CD4-positive, CD25-positive, alpha-beta regulatory T cell (primary cell): ENCODE data around the gene YPEL2. TPM values are rescaled to one million over a fixed set of nuclear protein-coding genes. Genes with fewer than 3 reads are reported as not detected.

Experiments used
- ATAC-seq, 2 donors: fragments of 150-1000 bp; cut with Tn5 transposase; one replicate each; pipeline ENCODE4 v1.10.0; 2021; ENCODE audit warnings: low read depth in 2 of 2, moderate number of reproducible peaks in 2 of 2, moderate library complexity in 1 of 2
- DNase-seq, 3 donors: peaks; one replicate each; pipeline versions ENCODE4 v3.0.0 to v3.0.0-alpha.2; 2012 to 2022; ENCODE audit warnings: mixed read lengths in 1 of 3
- H3K27ac ChIP-seq: one replicate; pipeline ENCODE4 v1.7.0; 2013; ENCODE audit warnings: mild to moderate bottlenecking, low read length; ENCODE audit not compliant: insufficient read depth, poor library complexity, severe bottlenecking
- H3K27me3 ChIP-seq: one replicate; pipeline ENCODE4 v1.7.0; 2013; ENCODE audit warnings: low read length; ENCODE audit not compliant: control insufficient read depth, insufficient read depth
- H3K36me3 ChIP-seq: one replicate; pipeline ENCODE4 v1.7.0; 2013; ENCODE audit warnings: mild to moderate bottlenecking, low read length, moderate library complexity; ENCODE audit not compliant: control insufficient read depth, insufficient read depth
- H3K4me1 ChIP-seq: 2 replicates; pipeline ENCODE4 v1.7.0; 2013; ENCODE audit warnings: mild to moderate bottlenecking, low read length; ENCODE audit not compliant: insufficient read depth, control insufficient read depth, poor library complexity, severe bottlenecking
- H3K4me3 ChIP-seq: one replicate; pipeline ENCODE4 v1.7.0; 2013; ENCODE audit warnings: low read depth, mild to moderate bottlenecking, low read length, moderate library complexity
- H3K9me3 ChIP-seq, 2 experiments: 1 replicate in 1 of 2; 2 replicates in 1 of 2; pipeline ENCODE4 v1.7.0; 2013; ENCODE audit warnings: low read length in 2 of 2, mild to moderate bottlenecking in 1 of 2, moderate library complexity in 1 of 2; ENCODE audit not compliant: control insufficient read depth in 2 of 2
- H3K27ac Mint-ChIP-seq, 3 donors: one replicate each; pipeline ENCODE4 v1.8.0; 2020 to 2022; ENCODE audit warnings: mild to moderate bottlenecking in 3 of 3, mixed read lengths in 3 of 3, moderate library complexity in 2 of 3
- H3K27me3 Mint-ChIP-seq: one replicate; pipeline ENCODE4 v1.8.0; 2022; ENCODE audit warnings: mild to moderate bottlenecking, mixed read lengths
- H3K36me3 Mint-ChIP-seq: one replicate; pipeline ENCODE4 v1.8.0; 2020; ENCODE audit warnings: mixed read lengths
- H3K4me1 Mint-ChIP-seq, 4 donors: one replicate each; pipeline ENCODE4 v1.8.0; 2020 to 2022; ENCODE audit warnings: mixed read lengths in 4 of 4, mild to moderate bottlenecking in 1 of 4
- H3K4me3 Mint-ChIP-seq, 4 donors: one replicate each; pipeline ENCODE4 v1.8.0; 2020 to 2022; ENCODE audit warnings: mild to moderate bottlenecking in 4 of 4, mixed read lengths in 4 of 4, moderate library complexity in 3 of 4
- H3K9me3 Mint-ChIP-seq, 7 donors: one replicate each; pipeline ENCODE4 v1.8.0; 2020 to 2022; ENCODE audit warnings: mixed read lengths in 7 of 7, mild to moderate bottlenecking in 3 of 7, moderate library complexity in 2 of 7
- polyA plus RNA-seq, 4 donors: library from polyadenylated mRNA; unstranded; fragments of 300-500 nt; fragmentation: Illumina TruSeq; gene quantifications; one replicate each; pipeline ENCODE4 v1.2.3, GENCODE V29; 2021
- total RNA-seq: library from RNA; stranded (reverse); gene quantifications from one replicate; pipeline ENCODE4 v1.2.3, GENCODE V29; 2022

Gene YPEL2
- total and polyA plus RNA-seq, 5 donors from 2014 or later, result 35.7 to 64.3 (median 44.8) TPM

GRCh38 chr17:59353936-59354755 lies 22.7 kb downstream of the YPEL2 start:
- Mint-ChIP-seq H3K9me3 (peaks cover 0 to 6% (median 0%) of the 10 kb centered on the region in 7 donors), H3K4me3 (peak overlapping the region in 3 of 4 donors; percentile 10 to 82 (median 53)), H3K4me1 (peaks cover 18 to 95% (median 74%) of the 10 kb centered on the region in 4 donors), H3K36me3 (peaks cover 50% of the 10 kb centered on the region), H3K27ac (peak overlapping the region; percentile 89 to 94 (median 91)), H3K27me3 (no peaks in the 10 kb centered on the region)
- H3K4me1 ChIP-seq, result peaks cover 61% of the 10 kb centered on the region
- peak overlapping the region; percentile 15 for H3K4me3 ChIP-seq
- peaks cover 5% of the 10 kb centered on the region in 2 experiments for H3K9me3 ChIP-seq
- no peaks in the 10 kb centered on the region for H3K27me3 ChIP-seq
- DNase-seq (no peak), ATAC-seq (no peak)
- peaks cover 40% of the 10 kb centered on the region for H3K36me3 ChIP-seq
- no peak overlapping the region for H3K27ac ChIP-seq

- no peak overlapping the region for H3K27ac ChIP-seq
- peaks cover 40% of the 10 kb centered on the region for H3K36me3 ChIP-seq
These were observed 23.7 kb downstream of the YPEL2 start for GRCh38 chr17:59355030-59355701.

DNA sequence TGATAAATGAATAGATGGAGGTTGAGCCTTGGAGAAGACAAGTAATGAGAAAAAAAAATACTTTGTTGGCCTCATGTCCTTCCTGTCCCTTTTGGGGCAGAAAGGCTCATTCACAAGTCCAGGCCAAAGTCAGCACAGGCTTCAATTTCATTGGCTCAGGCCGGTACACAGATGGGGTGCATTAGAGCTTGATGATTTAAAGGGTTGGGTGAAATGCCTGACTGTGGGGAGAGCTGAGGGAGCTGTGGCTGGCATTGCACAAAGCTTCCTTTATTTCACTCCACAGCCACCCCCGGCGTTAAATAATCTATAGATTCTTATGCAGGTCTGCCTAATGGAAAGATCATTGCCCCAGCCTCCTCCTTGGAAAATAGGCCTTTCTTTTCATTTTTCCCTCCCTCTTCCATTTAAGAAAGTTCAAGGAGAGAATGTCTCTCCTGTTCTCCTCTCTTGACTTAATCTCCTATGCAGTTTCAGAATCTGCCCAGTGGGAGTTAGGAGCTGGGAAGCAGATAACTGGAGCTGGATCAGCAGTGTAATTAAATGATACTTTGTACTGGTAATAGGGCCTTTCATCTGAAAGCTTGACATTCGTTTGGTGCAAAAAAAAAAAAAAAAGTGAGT lies 24.4 kb downstream of the YPEL2 start:
- Mint-ChIP-seq H3K27ac (peak overlapping the region; percentile 84 to 95 (median 86)), H3K36me3 (peaks cover 47% of the 10 kb centered on the region), H3K4me1 (peaks cover 23 to 97% (median 73%) of the 10 kb centered on the region in 4 donors), H3K4me3 (peak overlapping the region in 2 of 4 donors; percentile 9 to 17), H3K27me3 (no peaks in the 10 kb centered on the region), H3K9me3 (peaks cover 0 to 6% (median 0%) of the 10 kb centered on the region in 7 donors)
- Histone ChIP-seq H3K4me3 (no peak overlapping the region), H3K4me1 (peaks cover 78% of the 10 kb centered on the region), H3K27ac (peak overlapping the region; percentile 47), H3K9me3 (peaks cover 5% of the 10 kb centered on the region in 2 experiments), H3K36me3 (peaks cover 40% of the 10 kb centered on the region), H3K27me3 (no peaks in the 10 kb centered on the region)
- ATAC-seq (no peak), DNase-seq (no peak)

More at GRCh38 chr17:59355030-59355701, 23.7 kb downstream of the YPEL2 start:
- Mint-ChIP-seq H3K27me3 (no peaks in the 10 kb centered on the region), H3K27ac (peak overlapping the region; percentile 84 to 95 (median 86)), H3K9me3 (peaks cover 0 to 6% (median 0%) of the 10 kb centered on the region in 7 donors), H3K4me3 (peak overlapping the region in 2 of 4 donors; percentile 2 to 17), H3K4me1 (peaks cover 18 to 97% (median 73%) of the 10 kb centered on the region in 4 donors), H3K36me3 (peaks cover 47% of the 10 kb centered on the region)
- Histone ChIP-seq H3K4me1 (peaks cover 71% of the 10 kb centered on the region), H3K4me3 (no peak overlapping the region), H3K27me3 (no peaks in the 10 kb centered on the region), H3K9me3 (peaks cover 5% of the 10 kb centered on the region in 2 experiments)
- ATAC-seq (no peak), DNase-seq (no peak)

- Mint-ChIP-seq H3K4me1 (peaks cover 30 to 97% (median 74%) of the 10 kb centered on the region in 4 donors), H3K27me3 (no peaks in the 10 kb centered on the region), H3K27ac (peak overlapping the region; percentile 84 to 86 (median 84)), H3K9me3 (peaks cover 0 to 6% (median 0%) of the 10 kb centered on the region in 7 donors), H3K4me3 (peak overlapping the region in 1 of 4 donors; percentile 61), H3K36me3 (peaks cover 47% of the 10 kb centered on the region)
- peaks cover 40% of the 10 kb centered on the region for H3K36me3 ChIP-seq
- H3K9me3 ChIP-seq, result peaks cover 5% of the 10 kb centered on the region in 2 experiments
- ATAC-seq, result no peak
- H3K4me3 ChIP-seq, result peak overlapping the region; percentile 19
- H3K4me1 ChIP-seq, result peaks cover 83% of the 10 kb centered on the region
- DNase-seq, result no peak
- no peaks in the 10 kb centered on the region for H3K27me3 ChIP-seq
- peak overlapping the region; percentile 47 for H3K27ac ChIP-seq
These were observed 25.2 kb downstream of the YPEL2 start for GRCh38 chr17:59356543-59357218.

GRCh38 chr17:59357219-59357697 lies 25.8 kb downstream of the YPEL2 start:
- no peak for ATAC-seq
- no peak overlapping the region for H3K4me3 ChIP-seq
- H3K27ac ChIP-seq, result peak overlapping the region; percentile 56
- peaks cover 83% of the 10 kb centered on the region for H3K4me1 ChIP-seq
- H3K27me3 Mint-ChIP-seq, result no peaks in the 10 kb centered on the region
- peaks cover 5% of the 10 kb centered on the region in 2 experiments for H3K9me3 ChIP-seq
- peak overlapping the region; percentile 84 to 91 (median 84) for H3K27ac Mint-ChIP-seq
- H3K36me3 ChIP-seq, result peaks cover 40% of the 10 kb centered on the region
- peaks cover 0 to 6% (median 0%) of the 10 kb centered on the region in 7 donors for H3K9me3 Mint-ChIP-seq
- H3K4me3 Mint-ChIP-seq, result peak overlapping the region in 1 of 4 donors; percentile 61
- H3K4me1 Mint-ChIP-seq, result peaks cover 30 to 97% (median 75%) of the 10 kb centered on the region in 4 donors
- no peaks in the 10 kb centered on the region for H3K27me3 ChIP-seq
- peaks cover 47% of the 10 kb centered on the region for H3K36me3 Mint-ChIP-seq
- DNase-seq, result no peak

DNA sequence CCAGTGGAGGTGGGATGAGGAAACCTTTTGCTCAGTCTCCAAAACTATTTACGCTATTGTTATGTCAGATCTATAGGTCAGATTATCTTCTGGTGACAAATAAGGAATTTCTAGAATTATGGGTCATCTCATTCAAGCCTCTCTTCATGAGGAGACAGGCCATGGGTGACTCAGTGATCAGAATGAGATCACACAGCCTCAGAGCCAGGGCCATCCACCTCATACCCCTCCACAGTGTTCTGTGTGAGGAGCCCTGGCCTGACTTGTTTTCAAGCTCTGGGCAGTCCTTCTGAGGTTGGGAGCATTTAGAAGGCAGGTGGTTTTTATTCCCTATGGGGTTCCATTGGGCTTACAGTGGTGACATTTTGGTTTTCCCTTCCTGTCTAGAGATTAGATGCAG lies 26.5 kb downstream of the YPEL2 start:
- ATAC-seq (no peak), DNase-seq (no peak)

More for the DNA sequence above, 26.5 kb downstream of the YPEL2 start:
- Mint-ChIP-seq H3K36me3 (peaks cover 47% of the 10 kb centered on the region), H3K27ac (peak overlapping the region; percentile 65 to 91 (median 84)), H3K9me3 (peaks cover 0 to 6% (median 0%) of the 10 kb centered on the region in 7 donors), H3K4me1 (peaks cover 27 to 97% (median 75%) of the 10 kb centered on the region in 4 donors), H3K27me3 (no peaks in the 10 kb centered on the region), H3K4me3 (peak overlapping the region in 3 of 4 donors; percentile 41 to 67 (median 61))
- Histone ChIP-seq H3K4me1 (peaks cover 83% of the 10 kb centered on the region), H3K4me3 (no peak overlapping the region), H3K27ac (peak overlapping the region; percentile 56), H3K9me3 (peaks cover 5% of the 10 kb centered on the region in 2 experiments), H3K36me3 (peaks cover 40% of the 10 kb centered on the region), H3K27me3 (no peaks in the 10 kb centered on the region)
